ENCODE measurements around the gene SNX25. TPM values are rescaled to one million over a fixed set of nuclear protein-coding genes. Genes with fewer than 3 reads are reported as not detected.

Gene SNX25
- polyA plus RNA-seq, 1 donor (not counting 4 experiments of a cell fraction or from before 2014, with no cell fraction given) = 5.0 TPM

DNA sequence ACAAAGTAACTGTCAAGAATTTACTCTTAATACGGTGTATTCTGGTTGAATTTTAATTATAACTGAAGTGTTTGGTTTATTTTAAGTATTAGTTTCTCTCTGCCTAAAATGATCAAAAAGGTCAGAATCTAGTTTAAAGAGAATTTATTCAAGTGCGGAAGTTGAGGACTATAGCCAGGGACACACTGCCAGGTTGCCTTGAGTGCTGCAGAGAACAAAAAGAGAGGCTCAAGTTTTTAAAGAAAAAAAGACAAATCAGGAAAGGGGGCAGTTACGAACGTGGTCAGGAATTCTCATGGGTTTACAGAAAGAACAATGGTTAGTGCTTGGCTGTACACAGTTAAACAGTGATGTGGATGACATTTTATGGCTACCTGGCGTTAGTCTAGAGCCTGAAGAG, 81.3 kb downstream of the SNX25 start:
- dilution Hi-C loops (cut with MboI; ENCODE audit: extremely low pct_ligation_motif_present, low sequenced_read_pairs) = no loop called here
- peaks cover 0 to 9% of the 10 kb centered on the region in 2 experiments for H3K36me3 ChIP-seq (ENCODE audit: control insufficient read depth in 2 of 2, extremely low read depth in 1 of 2, insufficient read depth in 2 of 2, low read length in 2 of 2)

DNA sequence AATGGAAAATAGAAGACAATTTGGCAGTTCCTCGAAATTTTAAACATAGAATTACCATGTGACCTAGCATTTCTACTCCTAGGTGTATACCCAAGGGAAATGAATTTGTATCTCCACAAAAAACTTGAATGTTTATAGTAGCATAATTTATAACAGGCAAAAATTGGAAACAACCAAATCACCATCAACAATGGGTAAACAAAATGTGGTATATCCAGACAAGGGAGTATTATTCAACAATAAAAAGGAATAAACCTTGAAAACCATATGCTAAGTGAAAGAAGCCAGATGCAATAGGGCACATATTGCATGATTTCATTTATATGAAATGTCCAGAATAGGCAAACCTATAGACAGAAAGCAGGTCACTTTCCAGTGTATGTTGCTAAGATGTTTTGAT, 83.8 kb downstream of the SNX25 start:
- TF ChIP-seq, protein P1, sequence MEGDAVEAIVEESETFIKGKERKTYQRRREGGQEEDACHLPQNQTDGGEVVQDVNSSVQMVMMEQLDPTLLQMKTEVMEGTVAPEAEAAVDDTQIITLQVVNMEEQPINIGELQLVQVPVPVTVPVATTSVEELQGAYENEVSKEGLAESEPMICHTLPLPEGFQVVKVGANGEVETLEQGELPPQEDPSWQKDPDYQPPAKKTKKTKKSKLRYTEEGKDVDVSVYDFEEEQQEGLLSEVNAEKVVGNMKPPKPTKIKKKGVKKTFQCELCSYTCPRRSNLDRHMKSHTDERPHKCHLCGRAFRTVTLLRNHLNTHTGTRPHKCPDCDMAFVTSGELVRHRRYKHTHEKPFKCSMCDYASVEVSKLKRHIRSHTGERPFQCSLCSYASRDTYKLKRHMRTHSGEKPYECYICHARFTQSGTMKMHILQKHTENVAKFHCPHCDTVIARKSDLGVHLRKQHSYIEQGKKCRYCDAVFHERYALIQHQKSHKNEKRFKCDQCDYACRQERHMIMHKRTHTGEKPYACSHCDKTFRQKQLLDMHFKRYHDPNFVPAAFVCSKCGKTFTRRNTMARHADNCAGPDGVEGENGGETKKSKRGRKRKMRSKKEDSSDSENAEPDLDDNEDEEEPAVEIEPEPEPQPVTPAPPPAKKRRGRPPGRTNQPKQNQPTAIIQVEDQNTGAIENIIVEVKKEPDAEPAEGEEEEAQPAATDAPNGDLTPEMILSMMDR (optimal IDR thresholded peaks at IDR 0.05 in 1 of 3, IDR thresholded peaks at IDR 0.05 in 1 of 3, conservative IDR thresholded peaks at IDR 0.05 in 1 of 3; ENCODE audit: extremely low read depth in 1 of 3, insufficient read depth in 2 of 3, low read length in 3 of 3) = no peak
- TF ChIP-seq EZH2 (IDR thresholded peaks at IDR 0.05; ENCODE audit: low read length) = no peak
- Histone ChIP-seq H3K4me1 (ENCODE audit: control insufficient read depth, extremely low read depth, insufficient read depth, low read length) (no peaks in the 10 kb centered on the region), H3K79me2 (ENCODE audit: control insufficient read depth, insufficient read depth, low read length) (no peaks in the 10 kb centered on the region), H3K9me1 (ENCODE audit: control insufficient read depth, extremely low read depth, insufficient read depth, low read length) (no peaks in the 10 kb centered on the region), H2AFZ (ENCODE audit: control insufficient read depth, low read length) (no peak overlapping the region), H3K9ac (ENCODE audit: control insufficient read depth, extremely low read depth, insufficient read depth, low read length) (no peak overlapping the region), H3K4me3 (ENCODE audit: control insufficient read depth in 2 of 3, extremely low read depth in 1 of 3, insufficient read depth in 2 of 3, low read depth in 1 of 3, low read length in 3 of 3) (no peak overlapping the region), H3K9me3 (ENCODE audit: control insufficient read depth, low read depth, low read length) (no peaks in the 10 kb centered on the region), H3K27me3 (ENCODE audit: control insufficient read depth, extremely low read depth, insufficient read depth, low read length) (no peaks in the 10 kb centered on the region), H3K27ac (ENCODE audit: control insufficient read depth, insufficient read depth, low read length) (no peak overlapping the region), H3K4me2 (ENCODE audit: control insufficient read depth, extremely low read depth, insufficient read depth, low read depth, low read length) (no peak overlapping the region), H4K20me1 (ENCODE audit: control insufficient read depth, extremely low read depth, insufficient read depth, low read length) (no peaks in the 10 kb centered on the region), H3K36me3 (ENCODE audit: control insufficient read depth in 2 of 2, extremely low read depth in 1 of 2, insufficient read depth in 2 of 2, low read length in 2 of 2) (peaks cover 0 to 9% of the 10 kb centered on the region in 2 experiments)
- DNase-seq (ENCODE audit: low read depth, low spot score) (no peak), FAIRE-seq (peak; percentile 48)
- dilution Hi-C loops (cut with MboI; ENCODE audit: extremely low pct_ligation_motif_present, low sequenced_read_pairs) = no loop called here

More for the DNA sequence above, 81.3 kb downstream of the SNX25 start:
- Histone ChIP-seq H3K9ac (ENCODE audit: control insufficient read depth, extremely low read depth, insufficient read depth, low read length) (no peak overlapping the region), H3K9me3 (ENCODE audit: control insufficient read depth, low read depth, low read length) (no peaks in the 10 kb centered on the region), H3K27ac (ENCODE audit: control insufficient read depth, insufficient read depth, low read length) (no peak overlapping the region), H3K4me3 (ENCODE audit: control insufficient read depth in 2 of 3, extremely low read depth in 1 of 3, insufficient read depth in 2 of 3, low read depth in 1 of 3, low read length in 3 of 3) (no peak overlapping the region), H2AFZ (ENCODE audit: control insufficient read depth, low read length) (no peak overlapping the region), H3K4me2 (ENCODE audit: control insufficient read depth, extremely low read depth, insufficient read depth, low read depth, low read length) (no peak overlapping the region), H3K9me1 (ENCODE audit: control insufficient read depth, extremely low read depth, insufficient read depth, low read length) (no peaks in the 10 kb centered on the region), H3K27me3 (ENCODE audit: control insufficient read depth, extremely low read depth, insufficient read depth, low read length) (no peaks in the 10 kb centered on the region), H4K20me1 (ENCODE audit: control insufficient read depth, extremely low read depth, insufficient read depth, low read length) (no peaks in the 10 kb centered on the region), H3K4me1 (ENCODE audit: control insufficient read depth, extremely low read depth, insufficient read depth, low read length) (no peaks in the 10 kb centered on the region), H3K79me2 (ENCODE audit: control insufficient read depth, insufficient read depth, low read length) (no peaks in the 10 kb centered on the region)
- TF ChIP-seq, protein P1 (optimal IDR thresholded peaks at IDR 0.05 in 1 of 3, IDR thresholded peaks at IDR 0.05 in 1 of 3, conservative IDR thresholded peaks at IDR 0.05 in 1 of 3; ENCODE audit: extremely low read depth in 1 of 3, insufficient read depth in 2 of 3, low read length in 3 of 3) = no peak
- TF ChIP-seq EZH2 (IDR thresholded peaks at IDR 0.05; ENCODE audit: low read length) = no peak
- DNase-seq (ENCODE audit: low read depth, low spot score) = no peak
- no peak for FAIRE-seq
